ENCODE results near the gene CFAP74. TPM values are rescaled to one million over a fixed set of nuclear protein-coding genes. Genes with fewer than 3 reads are reported as not detected.

CFAP74 gene
- total RNA-seq, 1 experiment from 2014 or later, result not detected

- peak; percentile 76 for DNase-seq
- Histone ChIP-seq H4K20me1 (ENCODE audit: insufficient read depth, low read depth, low read length) (no peaks in the 10 kb centered on the region), H3K4me3 (ENCODE audit: low read length) (no peak overlapping the region), H3K4me1 (ENCODE audit: low read length) (peaks cover 22% of the 10 kb centered on the region), H3K27me3 (ENCODE audit: low read length) (no peaks in the 10 kb centered on the region), H3K9me2 (replicated peaks; ENCODE audit: insufficient read depth, low read length) (no peaks in the 10 kb centered on the region), H3K27ac (ENCODE audit: low read length) (no peak overlapping the region), H3K79me2 (ENCODE audit: low read length) (no peaks in the 10 kb centered on the region), H3K4me2 (ENCODE audit: low read depth, low read length, poor library complexity, severe bottlenecking) (no peak overlapping the region), H3K9me3 (ENCODE audit: low read length) (peaks cover 4% of the 10 kb centered on the region; the same call in 1 of the 2 replicates), H3K36me3 (ENCODE audit: insufficient read depth, low read length) (no peaks in the 10 kb centered on the region), H2AFZ (ENCODE audit: low read length) (no peak overlapping the region), H3K9ac (ENCODE audit: low read length) (no peak overlapping the region)
Observed at GRCh38 chr1:1899266-1899966, 104.2 kb downstream of the CFAP74 start.

DNA sequence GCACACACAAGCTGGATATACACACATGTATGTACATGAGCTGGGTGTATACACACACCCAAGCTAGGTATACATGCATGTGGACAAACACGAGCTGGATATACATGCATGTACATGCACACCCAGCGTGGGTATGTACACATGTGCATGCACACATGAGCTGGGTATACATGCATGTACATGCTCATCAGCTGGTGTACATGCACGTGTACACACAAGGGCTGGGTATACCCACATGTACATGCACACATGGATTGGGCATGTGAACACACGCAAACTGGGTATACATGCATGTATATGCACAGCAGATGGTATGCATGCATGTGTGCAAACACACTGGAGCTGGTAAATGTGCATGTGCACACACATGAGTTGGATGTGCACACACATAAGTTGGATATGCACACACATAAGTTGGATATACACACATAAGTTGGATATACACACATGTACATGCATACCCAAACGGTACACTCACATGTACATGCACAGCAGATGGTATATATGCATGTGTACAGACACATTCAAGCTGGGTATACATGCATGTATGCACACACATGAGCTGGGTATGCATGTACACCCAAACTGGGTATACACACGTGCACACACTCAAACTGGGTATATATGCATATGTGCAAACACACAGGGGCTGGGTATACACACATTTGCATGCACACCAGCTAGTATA lies 105.2 kb downstream of the CFAP74 start:
- no peaks in the 10 kb centered on the region for H3K9me2 ChIP-seq (replicated peaks; ENCODE audit: insufficient read depth, low read length)
- peaks cover 28% of the 10 kb centered on the region for H3K4me1 ChIP-seq (ENCODE audit: low read length)
- no peaks in the 10 kb centered on the region for H3K27me3 ChIP-seq (ENCODE audit: low read length)
- no peaks in the 10 kb centered on the region for H4K20me1 ChIP-seq (ENCODE audit: insufficient read depth, low read depth, low read length)
- no peak overlapping the region for H3K9ac ChIP-seq (ENCODE audit: low read length)
- H3K27ac ChIP-seq (ENCODE audit: low read length), result no peak overlapping the region
- H3K79me2 ChIP-seq (ENCODE audit: low read length), result no peaks in the 10 kb centered on the region
- H3K9me3 ChIP-seq (ENCODE audit: low read length), result peaks cover 4% of the 10 kb centered on the region; the same call in 1 of the 2 replicates
- H3K36me3 ChIP-seq (ENCODE audit: insufficient read depth, low read length), result no peaks in the 10 kb centered on the region
- H3K4me3 ChIP-seq (ENCODE audit: low read length), result no peak overlapping the region
- no peak overlapping the region for H2AFZ ChIP-seq (ENCODE audit: low read length)
- no peak for DNase-seq
- H3K4me2 ChIP-seq (ENCODE audit: low read depth, low read length, poor library complexity, severe bottlenecking), result no peak overlapping the region

DNA sequence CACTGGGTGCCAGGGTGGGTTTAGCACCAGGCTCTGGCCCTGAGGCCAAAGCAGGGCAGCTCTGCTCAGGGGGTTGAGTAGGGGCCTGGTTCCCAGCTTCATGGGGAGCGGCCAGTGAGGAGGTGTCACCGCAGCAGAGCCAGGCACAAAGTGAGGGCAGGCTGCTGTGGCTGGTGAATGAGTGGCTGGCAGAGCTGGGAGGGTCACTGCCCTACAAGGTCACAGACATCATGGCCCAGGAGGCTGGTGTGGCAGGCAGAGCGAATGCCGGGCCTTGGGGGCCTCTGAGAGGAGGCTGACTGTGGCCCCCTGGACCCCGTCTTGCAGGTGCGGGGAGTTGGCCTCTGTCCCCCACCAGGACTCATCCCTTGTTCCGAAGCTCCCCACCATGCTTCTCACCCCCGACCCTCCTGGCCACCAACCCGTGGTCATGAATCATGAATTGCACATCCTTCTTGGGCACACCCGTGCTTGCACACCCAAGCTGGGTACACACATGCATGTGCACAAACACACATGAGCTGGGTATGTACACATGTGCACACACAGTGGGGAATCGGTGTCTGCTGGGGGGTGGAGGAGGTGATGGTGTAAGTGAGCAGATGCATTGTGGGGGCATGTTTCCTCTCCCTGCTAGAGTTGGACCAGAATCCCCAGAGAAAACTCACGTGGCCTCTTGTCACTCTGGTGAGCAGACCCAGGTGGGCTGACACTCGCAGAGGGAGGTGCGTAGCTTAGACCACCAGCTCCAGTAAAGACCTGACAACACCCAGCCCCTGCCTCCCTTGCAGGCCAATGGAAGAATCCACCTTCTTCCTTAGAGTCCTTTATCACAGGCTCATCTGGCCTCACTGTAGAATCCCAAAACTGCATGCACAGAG lies 107.9 kb downstream of the CFAP74 start:
- no peaks in the 10 kb centered on the region for H4K20me1 ChIP-seq (ENCODE audit: insufficient read depth, low read depth, low read length)
- no peaks in the 10 kb centered on the region for H3K27me3 ChIP-seq (ENCODE audit: low read length)
- no peak overlapping the region for H3K4me2 ChIP-seq (ENCODE audit: low read depth, low read length, poor library complexity, severe bottlenecking)
- no peak overlapping the region for H3K4me3 ChIP-seq (ENCODE audit: low read length)
- H3K27ac ChIP-seq (ENCODE audit: low read length), result no peak overlapping the region
- no peaks in the 10 kb centered on the region for H3K9me2 ChIP-seq (replicated peaks; ENCODE audit: insufficient read depth, low read length)
- H3K79me2 ChIP-seq (ENCODE audit: low read length), result no peaks in the 10 kb centered on the region
- peak; percentile 68 for DNase-seq
- no peaks in the 10 kb centered on the region for H3K36me3 ChIP-seq (ENCODE audit: insufficient read depth, low read length)
- no peak overlapping the region for H2AFZ ChIP-seq (ENCODE audit: low read length)
- no peaks in the 10 kb centered on the region for H3K9me3 ChIP-seq (ENCODE audit: low read length)
- peak overlapping the region; percentile 39 for H3K9ac ChIP-seq (ENCODE audit: low read length)
- peaks cover 37% of the 10 kb centered on the region for H3K4me1 ChIP-seq (ENCODE audit: low read length)

DNA sequence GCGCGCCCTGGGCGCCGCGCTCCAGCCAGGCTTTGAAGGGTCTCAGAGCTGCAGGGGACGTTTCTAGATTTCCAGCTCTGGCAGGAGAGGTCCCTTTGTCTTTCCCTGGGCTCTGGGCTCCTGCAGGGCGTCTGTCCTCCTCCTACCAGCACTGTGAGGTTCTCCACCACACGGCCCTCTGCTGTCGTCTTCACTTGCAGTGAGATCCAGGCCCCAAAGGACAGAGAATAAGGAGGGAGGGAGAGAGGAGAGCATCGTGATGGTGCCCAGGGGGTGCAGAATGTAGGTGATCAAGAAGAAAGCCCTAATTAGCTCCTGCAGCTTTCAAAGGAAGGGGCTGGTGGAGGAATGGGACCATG lies 108.5 kb downstream of the CFAP74 start:
- no peak overlapping the region for H2AFZ ChIP-seq (ENCODE audit: low read length)
- no peaks in the 10 kb centered on the region for H4K20me1 ChIP-seq (ENCODE audit: insufficient read depth, low read depth, low read length)
- no peak overlapping the region for H3K27ac ChIP-seq (ENCODE audit: low read length)
- no peaks in the 10 kb centered on the region for H3K27me3 ChIP-seq (ENCODE audit: low read length)
- H3K9me2 ChIP-seq (replicated peaks; ENCODE audit: insufficient read depth, low read length), result no peaks in the 10 kb centered on the region
- no peaks in the 10 kb centered on the region for H3K9me3 ChIP-seq (ENCODE audit: low read length)
- no peak overlapping the region for H3K4me3 ChIP-seq (ENCODE audit: low read length)
- peaks cover 37% of the 10 kb centered on the region for H3K4me1 ChIP-seq (ENCODE audit: low read length)
- no peaks in the 10 kb centered on the region for H3K36me3 ChIP-seq (ENCODE audit: insufficient read depth, low read length)
- DNase-seq, result no peak
- H3K4me2 ChIP-seq (ENCODE audit: low read depth, low read length, poor library complexity, severe bottlenecking), result no peak overlapping the region
- peaks cover 2% of the 10 kb centered on the region for H3K79me2 ChIP-seq (ENCODE audit: low read length)
- H3K9ac ChIP-seq (ENCODE audit: low read length), result peak overlapping the region; percentile 39; the same call in 1 of the 2 replicates

DNA sequence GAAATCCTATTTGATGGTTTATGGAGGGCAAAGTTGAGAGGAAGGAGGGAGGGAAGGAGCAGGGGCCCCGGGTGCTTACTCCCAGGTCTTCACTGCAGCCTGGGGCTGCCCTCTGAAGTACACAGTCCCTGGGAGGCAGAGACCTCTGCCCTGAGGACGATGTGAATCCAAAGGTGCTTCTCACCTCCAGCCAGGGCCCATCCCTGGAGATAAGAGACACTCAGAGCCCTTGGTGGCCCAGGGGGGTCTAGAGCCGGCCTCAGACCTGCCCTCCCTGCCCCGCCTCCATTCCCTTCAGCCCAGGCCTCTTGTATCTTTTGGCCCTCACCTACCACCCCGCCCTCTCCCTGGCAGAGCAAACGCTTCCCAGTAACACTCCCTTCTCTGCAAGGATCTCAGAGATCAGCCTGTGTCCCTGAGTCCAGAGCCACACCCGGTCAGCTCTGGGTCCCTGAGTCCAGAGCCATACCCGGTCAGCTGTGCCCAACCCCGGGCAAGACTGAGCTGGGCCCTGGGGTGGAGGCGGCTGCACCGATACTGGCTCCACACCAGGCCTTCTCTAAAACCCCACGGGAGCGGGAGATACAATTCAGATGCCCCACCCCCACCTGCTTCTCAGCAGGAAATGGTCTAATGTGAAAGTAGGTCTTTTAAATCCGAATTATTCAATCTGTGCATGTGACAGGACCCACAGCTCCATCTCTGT lies 109.1 kb downstream of the CFAP74 start:
- Histone ChIP-seq H3K4me2 (ENCODE audit: low read depth, low read length, poor library complexity, severe bottlenecking) (no peak overlapping the region), H3K9me2 (replicated peaks; ENCODE audit: insufficient read depth, low read length) (no peaks in the 10 kb centered on the region), H3K9me3 (ENCODE audit: low read length) (no peaks in the 10 kb centered on the region), H3K4me1 (ENCODE audit: low read length) (peaks cover 37% of the 10 kb centered on the region), H4K20me1 (ENCODE audit: insufficient read depth, low read depth, low read length) (peaks cover 4% of the 10 kb centered on the region), H3K27ac (ENCODE audit: low read length) (no peak overlapping the region), H3K36me3 (ENCODE audit: insufficient read depth, low read length) (no peaks in the 10 kb centered on the region), H2AFZ (ENCODE audit: low read length) (no peak overlapping the region), H3K4me3 (ENCODE audit: low read length) (no peak overlapping the region), H3K9ac (ENCODE audit: low read length) (peak overlapping the region; percentile 44), H3K79me2 (ENCODE audit: low read length) (peaks cover 7% of the 10 kb centered on the region), H3K27me3 (ENCODE audit: low read length) (no peaks in the 10 kb centered on the region)
- peak; percentile 53 for DNase-seq

DNA sequence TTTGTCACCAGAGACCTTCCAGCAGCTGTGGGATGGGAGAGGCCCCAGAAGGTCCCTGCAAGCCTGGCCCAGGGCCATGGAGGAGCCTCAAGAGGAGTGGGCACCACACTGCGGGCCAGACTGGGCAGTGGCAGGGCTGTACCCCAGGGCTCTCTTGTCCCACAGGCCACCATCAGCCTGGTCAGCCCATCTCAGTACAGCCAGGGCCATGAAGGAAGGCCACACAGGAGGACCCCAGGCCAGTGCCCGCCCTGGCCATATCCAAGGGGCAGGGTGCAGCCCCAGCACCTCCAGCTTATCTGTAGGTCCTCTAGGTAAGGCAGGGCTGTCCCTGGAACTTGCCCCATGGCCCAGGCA lies 109.6 kb downstream of the CFAP74 start:
- H3K4me1 ChIP-seq (ENCODE audit: low read length), result peaks cover 40% of the 10 kb centered on the region

GRCh38 chr1:1893291-1893985 lies 110.1 kb downstream of the CFAP74 start:
- H3K4me1 ChIP-seq (ENCODE audit: low read length), result peaks cover 45% of the 10 kb centered on the region
- peaks cover 18% of the 10 kb centered on the region for H3K79me2 ChIP-seq (ENCODE audit: low read length)
- DNase-seq, result no peak
- H3K4me2 ChIP-seq (ENCODE audit: low read depth, low read length, poor library complexity, severe bottlenecking), result no peak overlapping the region
- no peaks in the 10 kb centered on the region for H3K27me3 ChIP-seq (ENCODE audit: low read length)
- H2AFZ ChIP-seq (ENCODE audit: low read length), result no peak overlapping the region
- H3K4me3 ChIP-seq (ENCODE audit: low read length), result no peak overlapping the region
- H3K36me3 ChIP-seq (ENCODE audit: insufficient read depth, low read length), result peaks cover 5% of the 10 kb centered on the region; the same call in 1 of the 2 replicates
- no peaks in the 10 kb centered on the region for H3K9me2 ChIP-seq (replicated peaks; ENCODE audit: insufficient read depth, low read length)
- H4K20me1 ChIP-seq (ENCODE audit: insufficient read depth, low read depth, low read length), result peaks cover 15% of the 10 kb centered on the region
- no peaks in the 10 kb centered on the region for H3K9me3 ChIP-seq (ENCODE audit: low read length)
- H3K27ac ChIP-seq (ENCODE audit: low read length), result no peak overlapping the region
- no peak overlapping the region for H3K9ac ChIP-seq (ENCODE audit: low read length)

More for the DNA sequence above, 109.6 kb downstream of the CFAP74 start:
- no peak overlapping the region for H3K4me2 ChIP-seq (ENCODE audit: low read depth, low read length, poor library complexity, severe bottlenecking)
- H3K79me2 ChIP-seq (ENCODE audit: low read length), result peaks cover 13% of the 10 kb centered on the region
- H2AFZ ChIP-seq (ENCODE audit: low read length), result no peak overlapping the region
- no peak overlapping the region for H3K27ac ChIP-seq (ENCODE audit: low read length)
- DNase-seq, result no peak
- H3K4me3 ChIP-seq (ENCODE audit: low read length), result no peak overlapping the region
- no peaks in the 10 kb centered on the region for H3K9me2 ChIP-seq (replicated peaks; ENCODE audit: insufficient read depth, low read length)
- H3K27me3 ChIP-seq (ENCODE audit: low read length), result no peaks in the 10 kb centered on the region
- H3K36me3 ChIP-seq (ENCODE audit: insufficient read depth, low read length), result 0 out of 2 replicates have a peak, but pooled peaks cover under 1% of the 10 kb centered on the region
- peaks cover 10% of the 10 kb centered on the region for H4K20me1 ChIP-seq (ENCODE audit: insufficient read depth, low read depth, low read length)
- H3K9ac ChIP-seq (ENCODE audit: low read length), result peak overlapping the region; percentile 44; the same call in 1 of the 2 replicates
- H3K9me3 ChIP-seq (ENCODE audit: low read length), result no peaks in the 10 kb centered on the region

Data from Karpas-422 (cell line).